Thyroid gland (tissue), 4 donors: Measurements from ENCODE around the gene RBCK1. TPM values are rescaled to one million over a fixed set of nuclear protein-coding genes. Genes with fewer than 3 reads are reported as not detected.
A peak's percentile ranks its signal among the peaks of the same experiment; 100 is the strongest.

Experiments used
- DNase-seq, 2 donors: peaks; one replicate each; pipeline ENCODE4 v3.0.0-alpha.2; 2019
- H3K27ac ChIP-seq, 3 donors: fragments of 200-600 bp; sonication (generic); 1 replicate in 2 of 3; 2 replicates in 1 of 3; pipeline ENCODE4 v1.5.1; 2016 to 2019; ENCODE audit warnings: mild to moderate bottlenecking in 1 of 3, moderate library complexity in 1 of 3
- H3K27me3 ChIP-seq: fragments of 200-600 bp; sonication (generic); one replicate; pipeline ENCODE4 v1.5.1; 2019
- H3K36me3 ChIP-seq, 2 donors: fragments of 200-600 bp; sonication (generic); one replicate each; pipeline ENCODE4 v1.5.1; 2016 to 2019
- H3K4me1 ChIP-seq, 2 donors: fragments of 200-600 bp; sonication (generic); one replicate each; pipeline ENCODE4 v1.5.1; 2017 to 2019
- H3K4me3 ChIP-seq, 3 donors: fragments of 200-600 bp; sonication (generic); replicated peaks in 1 of 3; 1 replicate in 2 of 3; 2 replicates in 1 of 3; pipeline ENCODE4 v1.5.1; 2016; ENCODE audit warnings: mild to moderate bottlenecking in 1 of 3
- H3K9me3 ChIP-seq: fragments of 200-600 bp; sonication (generic); one replicate; pipeline ENCODE4 v1.5.1; 2017
- POLR2A ChIP-seq, 2 donors: fragments of 450-650 bp; IDR thresholded peaks; one replicate each; pipeline ENCODE4 v1.6.1; 2017; ENCODE audit warnings: antibody characterized with exemption in 2 of 2, mild to moderate bottlenecking in 2 of 2, moderate library complexity in 1 of 2
- WGBS, 2 donors: methylation state at CpG; one replicate each; pipeline ENCODE4 v1.1.5; 2017; 5-methylcytosine and 5-hydroxymethylcytosine counted together
- intact Hi-C: fragments of 100-400 bp; cut with DNase I; formaldehyde crosslinking; loops from one replicate; pipeline ENCODE4 v1.15.1; 2023
- total RNA-seq, 4 donors: library from RNA; depleted of rRNA; stranded (reverse); fragments of >200 nt; gene quantifications; one replicate each; pipeline ENCODE4 v1.2.3, GENCODE V29; 2016
- TF ChIP-seq, protein P1 (sequence below), 6 experiments: fragments of 200-600 bp in 3 of 6; fragments of 450-650 bp in 3 of 6; sonication (generic) in 3 of 6; IDR thresholded peaks; one replicate each; pipeline ENCODE4 v1.5.1; 2016 to 2019; ENCODE audit warnings: antibody characterized with exemption in 6 of 6, mild to moderate bottlenecking in 2 of 6, inconsistent platforms in 1 of 6, moderate library complexity in 1 of 6

RBCK1 gene
- total RNA-seq, 4 donors from 2014 or later = 49.2 to 90.2 (median 71.0) TPM

DNA sequence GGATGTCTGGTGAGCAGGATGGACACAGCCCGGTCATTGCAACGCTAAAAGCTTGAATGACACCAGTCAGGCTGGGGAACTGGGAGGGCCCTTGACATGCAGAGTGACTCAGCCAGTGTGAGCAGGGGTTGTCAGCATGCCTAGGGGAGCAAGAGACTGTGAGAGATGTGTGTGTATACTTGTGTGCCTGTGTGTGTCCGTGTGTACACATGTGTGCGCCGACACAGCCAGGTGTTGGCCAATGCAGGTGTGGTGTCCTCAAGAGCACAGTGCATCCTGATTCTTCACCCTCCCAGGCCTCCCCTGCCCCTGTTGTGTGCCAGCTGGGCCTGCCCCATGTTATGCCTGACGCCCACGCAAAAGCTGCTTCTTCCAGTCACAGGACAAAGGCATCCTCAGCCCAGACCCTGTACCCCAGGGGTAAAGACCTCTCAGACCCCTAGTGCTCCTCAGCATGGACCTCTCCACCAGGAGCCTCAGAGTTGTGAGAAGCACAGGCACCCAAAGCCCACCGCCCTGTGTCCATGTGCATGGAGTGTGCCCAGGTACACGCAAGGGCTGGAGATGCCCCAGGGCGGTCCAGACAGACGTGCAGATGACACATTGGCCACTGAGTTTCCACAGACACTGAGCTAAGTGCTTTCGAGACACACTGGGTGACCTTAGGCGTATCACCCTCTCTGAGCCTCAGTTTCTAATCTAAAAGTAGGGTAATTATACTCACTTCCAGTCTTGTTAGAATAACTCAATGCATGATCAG, 44.6 kb upstream of the RBCK1 start:
- Histone ChIP-seq H3K4me3 (no peak overlapping the region), H3K4me1 (peaks cover 17 to 28% of the 10 kb centered on the region in 2 donors), H3K9me3 (no peaks in the 10 kb centered on the region), H3K27ac (no peak overlapping the region), H3K36me3 (no peaks in the 10 kb centered on the region), H3K27me3 (no peaks in the 10 kb centered on the region)
- no peak for DNase-seq
- no peak for TF ChIP-seq POLR2A (IDR thresholded peaks at IDR 0.05)
- TF ChIP-seq, protein P1, sequence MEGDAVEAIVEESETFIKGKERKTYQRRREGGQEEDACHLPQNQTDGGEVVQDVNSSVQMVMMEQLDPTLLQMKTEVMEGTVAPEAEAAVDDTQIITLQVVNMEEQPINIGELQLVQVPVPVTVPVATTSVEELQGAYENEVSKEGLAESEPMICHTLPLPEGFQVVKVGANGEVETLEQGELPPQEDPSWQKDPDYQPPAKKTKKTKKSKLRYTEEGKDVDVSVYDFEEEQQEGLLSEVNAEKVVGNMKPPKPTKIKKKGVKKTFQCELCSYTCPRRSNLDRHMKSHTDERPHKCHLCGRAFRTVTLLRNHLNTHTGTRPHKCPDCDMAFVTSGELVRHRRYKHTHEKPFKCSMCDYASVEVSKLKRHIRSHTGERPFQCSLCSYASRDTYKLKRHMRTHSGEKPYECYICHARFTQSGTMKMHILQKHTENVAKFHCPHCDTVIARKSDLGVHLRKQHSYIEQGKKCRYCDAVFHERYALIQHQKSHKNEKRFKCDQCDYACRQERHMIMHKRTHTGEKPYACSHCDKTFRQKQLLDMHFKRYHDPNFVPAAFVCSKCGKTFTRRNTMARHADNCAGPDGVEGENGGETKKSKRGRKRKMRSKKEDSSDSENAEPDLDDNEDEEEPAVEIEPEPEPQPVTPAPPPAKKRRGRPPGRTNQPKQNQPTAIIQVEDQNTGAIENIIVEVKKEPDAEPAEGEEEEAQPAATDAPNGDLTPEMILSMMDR (IDR thresholded peaks at IDR 0.05) = no peak
- intact Hi-C loops = loop anchor here (10.0 kb wide), 1 partner anchor 371 kb away; no protein-coding TSS in a partner anchor
- WGBS, 2 donors = 86 to 88% methylated on average over 13 of the region's 13 CpGs

DNA sequence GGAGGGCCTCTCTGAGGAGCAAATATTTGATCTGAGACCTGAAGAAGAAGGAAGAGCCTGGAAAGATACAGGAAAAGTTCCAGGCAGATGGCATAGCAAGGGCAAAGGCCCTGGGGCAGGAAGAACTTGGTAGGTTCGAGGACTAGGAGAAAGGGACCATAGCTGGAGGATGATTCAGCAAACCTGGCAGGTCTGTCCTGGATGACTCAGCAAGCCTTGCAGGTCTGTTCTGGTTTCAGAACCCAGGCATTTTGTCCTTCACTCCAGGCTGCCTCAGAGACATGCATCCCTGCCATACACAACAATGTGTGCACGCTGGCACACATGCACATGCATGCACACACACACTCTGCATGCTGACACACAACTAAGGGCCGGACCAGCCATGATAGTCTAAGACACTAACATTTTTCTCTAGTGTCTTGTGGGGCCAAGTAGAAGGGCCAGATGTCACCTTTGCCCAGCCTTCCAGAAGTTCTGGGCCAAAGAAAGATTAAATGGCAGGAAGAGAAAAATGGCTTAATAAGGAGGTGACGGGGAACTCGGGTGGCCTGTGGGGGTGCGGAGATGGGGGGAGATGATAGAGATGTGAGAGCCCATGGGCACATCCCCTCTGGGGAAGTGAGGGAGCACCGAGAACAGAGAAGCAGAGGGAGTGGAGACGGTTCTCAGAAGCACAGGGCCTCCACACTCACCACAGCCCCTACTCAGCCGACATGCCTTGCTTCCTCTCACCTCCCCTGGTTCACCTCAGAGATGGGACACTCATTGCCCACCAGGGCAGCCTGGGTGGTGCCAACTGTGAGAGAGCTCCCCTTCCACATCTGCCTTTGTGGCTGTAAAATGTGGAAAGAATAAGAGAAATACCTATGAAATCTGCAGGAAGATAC, 42.9 kb upstream of the RBCK1 start:
- H3K4me3 ChIP-seq = no peak overlapping the region
- WGBS, 2 donors = 88 to 89% methylated on average over 8 to 9 of the region's 9 CpGs
- H3K9me3 ChIP-seq = no peaks in the 10 kb centered on the region
- peak in 1 of 2 donors; percentile 40 for DNase-seq
- peaks cover 15 to 22% of the 10 kb centered on the region in 2 donors for H3K4me1 ChIP-seq
- TF ChIP-seq POLR2A (IDR thresholded peaks at IDR 0.05) = no peak
- H3K27ac ChIP-seq = peak overlapping the region; percentile 30 to 76 (median 76)
- intact Hi-C loops = loop anchor here (10.0 kb wide), 1 partner anchor 370 kb away; no protein-coding TSS in a partner anchor
- H3K27me3 ChIP-seq = no peaks in the 10 kb centered on the region
- H3K36me3 ChIP-seq = no peaks in the 10 kb centered on the region

DNA sequence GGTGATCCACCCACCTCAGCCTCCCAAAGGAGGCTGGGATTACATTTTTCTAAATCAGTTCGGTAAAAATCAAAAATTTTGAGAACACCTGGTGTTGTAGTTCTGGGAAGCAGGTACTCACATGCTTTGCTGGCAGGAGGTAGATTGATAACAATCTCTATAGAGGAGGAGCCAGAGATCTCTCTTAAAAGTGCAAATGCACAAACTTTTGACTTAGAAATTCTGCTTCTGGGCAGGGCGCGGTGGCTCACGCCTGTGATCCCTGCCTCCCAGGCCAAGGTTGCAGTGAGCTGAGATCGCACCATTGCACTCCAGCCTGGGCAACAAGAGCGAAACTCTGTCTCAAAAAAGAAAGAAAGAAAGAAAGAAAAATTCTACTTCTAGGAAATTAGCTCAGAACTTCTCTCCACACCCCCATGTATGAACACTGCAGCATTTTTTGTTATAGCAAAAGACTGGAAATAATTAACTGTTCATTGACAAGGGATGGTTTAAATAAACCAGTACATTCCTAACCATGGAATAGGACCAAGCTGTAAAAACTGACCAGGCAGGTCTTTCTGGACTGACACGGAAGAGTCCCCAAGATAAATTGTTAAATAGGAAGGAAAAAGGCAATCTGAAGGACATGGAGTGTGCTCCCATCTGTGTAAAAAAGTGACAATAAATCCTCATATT, 41.9 kb upstream of the RBCK1 start:
- Histone ChIP-seq H3K4me1 (peaks cover 23 to 32% of the 10 kb centered on the region in 2 donors), H3K27me3 (no peaks in the 10 kb centered on the region), H3K27ac (peak overlapping the region; percentile 30 to 76 (median 76)), H3K4me3 (no peak overlapping the region), H3K36me3 (no peaks in the 10 kb centered on the region), H3K9me3 (no peaks in the 10 kb centered on the region)
- TF ChIP-seq, protein P1 (IDR thresholded peaks at IDR 0.05) = no peak
- TF ChIP-seq POLR2A (IDR thresholded peaks at IDR 0.05) = peak in 1 of 2 donors; percentile 37
- intact Hi-C loops = loop anchor here (10.0 kb wide), 1 partner anchor 369 kb away; no protein-coding TSS in a partner anchor
- DNase-seq = peak; percentile 65
- 23 to 30% methylated on average over 7 of the region's 7 CpGs for WGBS, 2 donors

DNA sequence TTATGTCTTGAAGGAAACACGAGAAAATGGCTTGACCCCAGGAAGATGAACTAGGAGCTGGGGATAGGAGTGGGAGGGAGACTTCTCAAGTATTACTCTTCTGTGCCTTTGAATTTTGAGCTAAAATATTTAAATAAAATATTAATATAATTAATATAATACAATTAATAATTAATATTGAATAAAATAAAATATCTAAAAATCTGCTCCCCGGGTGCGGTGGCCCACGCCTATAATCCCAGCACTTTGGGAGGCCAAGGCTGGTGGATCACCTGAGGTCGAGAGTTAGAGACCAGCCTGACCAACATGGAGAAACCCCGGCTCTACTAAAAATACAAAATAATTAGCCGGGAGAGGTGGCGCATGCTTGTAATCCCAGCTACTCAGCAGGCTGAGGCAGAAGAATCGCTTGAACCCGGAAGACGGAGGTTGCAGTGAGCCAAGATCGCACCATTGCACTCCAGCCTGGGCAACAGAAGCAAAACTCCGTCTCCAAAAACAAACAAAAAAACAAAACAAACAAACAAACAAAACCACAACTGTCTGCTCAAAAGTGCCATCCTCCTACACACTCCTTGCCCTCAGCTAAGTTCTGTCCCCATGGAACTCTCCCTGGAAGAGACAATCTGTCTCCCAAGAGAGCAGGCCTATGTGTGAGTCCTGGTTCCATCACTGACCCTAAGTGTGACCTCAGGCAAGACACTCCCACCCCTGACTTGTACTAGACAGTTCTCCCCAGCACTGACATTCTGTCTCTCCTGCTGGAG, 41.2 kb upstream of the RBCK1 start:
- TF ChIP-seq, protein P1 (IDR thresholded peaks at IDR 0.05) = no peak
- no peak for TF ChIP-seq POLR2A (IDR thresholded peaks at IDR 0.05)
- H3K4me3 ChIP-seq = no peak overlapping the region
- WGBS, 2 donors = 76 to 77% methylated on average over 13 of the region's 13 CpGs
- peaks cover 27 to 35% of the 10 kb centered on the region in 2 donors for H3K4me1 ChIP-seq
- H3K36me3 ChIP-seq = no peaks in the 10 kb centered on the region
- no peaks in the 10 kb centered on the region for H3K27me3 ChIP-seq
- peak overlapping the region; percentile 30 to 76 (median 76) for H3K27ac ChIP-seq
- intact Hi-C loops = loop anchor here (10.0 kb wide), 1 partner anchor 368 kb away; no protein-coding TSS in a partner anchor
- no peaks in the 10 kb centered on the region for H3K9me3 ChIP-seq
- DNase-seq = no peak
